Activated CD4-positive, alpha-beta T cell treated with anti-CD3 and anti-CD28 coated beads, Interleukin-2, amount 10 ng/mL, durations not matched to agents 7 days and 5 days (primary cell): ENCODE data around the gene ICA1. TPM values are rescaled to one million over a fixed set of nuclear protein-coding genes. Genes with fewer than 3 reads are reported as not detected.
A peak's percentile ranks its signal among the peaks of the same experiment; 100 is the strongest.
"Not testable (repeated sequence)": the region's sequence is repeated elsewhere in the genome, so short reads cannot be mapped to it uniquely, and the experiment has no call there.

Experiments
- CTCF ChIA-PET: fragments of 350-600 bp; sonication (Branson Sonifier 250); formaldehyde crosslinking; loops from one replicate; lab custom pipeline; 2021; ENCODE audit warnings: antibody characterized with exemption; lab: Charles Lee
- POLR2A ChIA-PET: fragments of 350-600 bp; sonication (Branson Sonifier 250); formaldehyde crosslinking; loops from one replicate; lab custom pipeline; 2021; ENCODE audit warnings: antibody characterized with exemption; lab: Charles Lee
- DNase-seq: peaks from one replicate; pipeline ENCODE4 v3.0.0-alpha.2; 2020
- H3K27ac Mint-ChIP-seq: one replicate; pipeline ENCODE4 v1.8.0; 2021; ENCODE audit warnings: mild to moderate bottlenecking, moderate library complexity, mixed read lengths
- H3K27me3 Mint-ChIP-seq: one replicate; pipeline ENCODE4 v1.8.0; 2021; ENCODE audit warnings: mixed read lengths
- H3K36me3 Mint-ChIP-seq: one replicate; pipeline ENCODE4 v1.8.0; 2021; ENCODE audit warnings: low read depth, mixed read lengths
- H3K4me1 Mint-ChIP-seq: one replicate; pipeline ENCODE4 v1.8.0; 2021; ENCODE audit warnings: mixed read lengths
- H3K4me3 Mint-ChIP-seq: one replicate; pipeline ENCODE4 v1.8.0; 2021; ENCODE audit warnings: mild to moderate bottlenecking, moderate library complexity, mixed read lengths
- H3K9me3 Mint-ChIP-seq: one replicate; pipeline ENCODE4 v1.8.0; 2021; ENCODE audit warnings: mixed read lengths
- total RNA-seq, 2 experiments: library from RNA; stranded (reverse); gene quantifications; one replicate each; pipeline ENCODE4 v1.2.3, GENCODE V29; 2021

The ICA1 gene
- total RNA-seq, 2 experiments from 2014 or later = 0.89 to 1.5 TPM

GRCh38 chr7:8111282-8111960 is 150.5 kb downstream of the ICA1 start:
- Mint-ChIP-seq H3K36me3 (peaks cover 8% of the 10 kb centered on the region), H3K9me3 (peaks cover 17% of the 10 kb centered on the region), H3K27me3 (no peaks in the 10 kb centered on the region), H3K4me1 (peaks cover 41% of the 10 kb centered on the region), H3K4me3 (no peak overlapping the region), H3K27ac (no peak overlapping the region)
- POLR2A ChIA-PET = no interaction called here
- no peak for DNase-seq
- CTCF ChIA-PET = interaction anchor here (0.6 kb wide), 2 partner anchors 114 to 138 kb away, joined by 3 to 5 read pairs; no protein-coding TSS in a partner anchor

- Mint-ChIP-seq H3K4me1 (peaks cover 38% of the 10 kb centered on the region), H3K9me3 (peaks cover 5% of the 10 kb centered on the region), H3K27ac (no peak overlapping the region), H3K36me3 (peaks cover 5% of the 10 kb centered on the region), H3K27me3 (no peaks in the 10 kb centered on the region), H3K4me3 (no peak overlapping the region)
- ChIA-PET CTCF (interaction anchor here (0.7 kb wide), 1 partner anchor 77 kb away, joined by 3 read pairs; no protein-coding TSS in a partner anchor), POLR2A (no interaction called here)
- DNase-seq = no peak
Observed at GRCh38 chr7:8109196-8110022, 152.6 kb downstream of the ICA1 start.

GRCh38 chr7:8105449-8106095 is 156.4 kb downstream of the ICA1 start:
- Mint-ChIP-seq H3K36me3 (peaks cover 9% of the 10 kb centered on the region), H3K27me3 (no peaks in the 10 kb centered on the region), H3K27ac (peak overlapping the region; percentile 64), H3K4me1 (peaks cover 19% of the 10 kb centered on the region), H3K9me3 (peaks cover 12% of the 10 kb centered on the region), H3K4me3 (no peak overlapping the region)
- POLR2A ChIA-PET = no interaction called here
- DNase-seq = no peak
- CTCF ChIA-PET = interaction anchor here (1.2 kb wide), 1 partner anchor 13 kb away, joined by 3 read pairs; no protein-coding TSS in a partner anchor

GRCh38 chr7:8103282-8103681 is 158.7 kb downstream of the ICA1 start:
- DNase-seq = no peak
- ChIA-PET POLR2A (no interaction called here), CTCF (no interaction called here)
- Mint-ChIP-seq H3K4me3 (no peak overlapping the region), H3K27ac (no peak overlapping the region), H3K9me3 (peaks cover 21% of the 10 kb centered on the region), H3K36me3 (peaks cover 11% of the 10 kb centered on the region), H3K4me1 (peaks cover 17% of the 10 kb centered on the region), H3K27me3 (no peaks in the 10 kb centered on the region)

- Mint-ChIP-seq H3K9me3 (peaks cover 26% of the 10 kb centered on the region), H3K36me3 (peaks cover 11% of the 10 kb centered on the region), H3K4me1 (peaks cover 17% of the 10 kb centered on the region)
- DNase-seq, H3K4me3 Mint-ChIP-seq, CTCF ChIA-PET, H3K27ac Mint-ChIP-seq, POLR2A ChIA-PET, H3K27me3 Mint-ChIP-seq: not testable (repeated sequence)
Observed at GRCh38 chr7:8101292-8101691, 160.7 kb downstream of the ICA1 start.

- Mint-ChIP-seq H3K36me3 (peaks cover 18% of the 10 kb centered on the region), H3K4me1 (no peaks in the 10 kb centered on the region), H3K27me3 (no peaks in the 10 kb centered on the region), H3K27ac (no peak overlapping the region), H3K4me3 (no peak overlapping the region), H3K9me3 (peaks cover 15% of the 10 kb centered on the region)
- CTCF ChIA-PET = interaction anchor here (1.6 kb wide), 1 partner anchor 12 kb away, joined by 5 read pairs; no protein-coding TSS in a partner anchor
- POLR2A ChIA-PET = no interaction called here
- DNase-seq = no peak
Observed at GRCh38 chr7:8094164-8095140, 167.5 kb downstream of the ICA1 start.

- POLR2A ChIA-PET = no interaction called here
- CTCF ChIA-PET = no interaction called here
- Mint-ChIP-seq H3K27me3 (no peaks in the 10 kb centered on the region), H3K4me3 (no peak overlapping the region), H3K9me3 (peaks cover 4% of the 10 kb centered on the region), H3K27ac (no peak overlapping the region), H3K4me1 (peaks cover 1% of the 10 kb centered on the region), H3K36me3 (peaks cover 27% of the 10 kb centered on the region)
- no peak for DNase-seq
Observed at GRCh38 chr7:8092140-8092539, 169.8 kb downstream of the ICA1 start.

- POLR2A ChIA-PET = no interaction called here
- Mint-ChIP-seq H3K9me3 (no peaks in the 10 kb centered on the region), H3K4me1 (peaks cover 1% of the 10 kb centered on the region), H3K27ac (no peak overlapping the region), H3K4me3 (no peak overlapping the region), H3K27me3 (no peaks in the 10 kb centered on the region), H3K36me3 (peaks cover 43% of the 10 kb centered on the region)
- DNase-seq = no peak
- CTCF ChIA-PET = no interaction called here
Observed at GRCh38 chr7:8089036-8089780, 172.8 kb downstream of the ICA1 start.

- CTCF ChIA-PET = no interaction called here
- Mint-ChIP-seq H3K4me1 (peaks cover 1% of the 10 kb centered on the region), H3K36me3 (peaks cover 50% of the 10 kb centered on the region), H3K27ac (no peak overlapping the region), H3K9me3 (no peaks in the 10 kb centered on the region), H3K27me3 (no peaks in the 10 kb centered on the region), H3K4me3 (no peak overlapping the region)
- POLR2A ChIA-PET = no interaction called here
- no peak for DNase-seq
Observed at GRCh38 chr7:8086239-8086638, 175.7 kb downstream of the ICA1 start.

GRCh38 chr7:8085420-8085819 is 176.5 kb downstream of the ICA1 start:
- no peak overlapping the region for H3K4me3 Mint-ChIP-seq
- no peaks in the 10 kb centered on the region for H3K27me3 Mint-ChIP-seq
- peaks cover 50% of the 10 kb centered on the region for H3K36me3 Mint-ChIP-seq
- H3K9me3 Mint-ChIP-seq = no peaks in the 10 kb centered on the region
- DNase-seq = no peak
- H3K4me1 Mint-ChIP-seq = peaks cover 1% of the 10 kb centered on the region
- ChIA-PET POLR2A (no interaction called here), CTCF (no interaction called here)
- H3K27ac Mint-ChIP-seq = no peak overlapping the region

- H3K36me3 Mint-ChIP-seq = peaks cover 48% of the 10 kb centered on the region
- ChIA-PET POLR2A (no interaction called here), CTCF (no interaction called here)
- H3K4me3 Mint-ChIP-seq = no peak overlapping the region
- DNase-seq = no peak
- no peaks in the 10 kb centered on the region for H3K27me3 Mint-ChIP-seq
- no peak overlapping the region for H3K27ac Mint-ChIP-seq
- H3K4me1 Mint-ChIP-seq = peaks cover 1% of the 10 kb centered on the region
- H3K9me3 Mint-ChIP-seq = no peaks in the 10 kb centered on the region
Observed at GRCh38 chr7:8084836-8085235, 177.1 kb downstream of the ICA1 start.
